ENCODE measurements around the gene CYGB.

- TF ChIP-seq CTCF (IDR thresholded peaks at IDR 0.05), result no peak
- no peak for TF ChIP-seq POLR2A (IDR thresholded peaks at IDR 0.05)
- no peak for TF ChIP-seq POLR2AphosphoS5 (IDR thresholded peaks at IDR 0.05; ENCODE audit: insufficient read depth in 1 of 2, low read depth in 1 of 2)
Observed at GRCh38 chr17:76502341-76503211, 34.9 kb downstream of the CYGB start.

Data from vagina (tissue), 2 donors.